ENCODE measurements around the gene CCIN. TPM values are rescaled to one million over a fixed set of nuclear protein-coding genes. Genes with fewer than 3 reads are reported as not detected.

The CCIN gene
- total and polyA plus RNA-seq, 2 of the 4 experiments (the other 2 are of a cell fraction), result 0.80 to 1.1 TPM

DNA sequence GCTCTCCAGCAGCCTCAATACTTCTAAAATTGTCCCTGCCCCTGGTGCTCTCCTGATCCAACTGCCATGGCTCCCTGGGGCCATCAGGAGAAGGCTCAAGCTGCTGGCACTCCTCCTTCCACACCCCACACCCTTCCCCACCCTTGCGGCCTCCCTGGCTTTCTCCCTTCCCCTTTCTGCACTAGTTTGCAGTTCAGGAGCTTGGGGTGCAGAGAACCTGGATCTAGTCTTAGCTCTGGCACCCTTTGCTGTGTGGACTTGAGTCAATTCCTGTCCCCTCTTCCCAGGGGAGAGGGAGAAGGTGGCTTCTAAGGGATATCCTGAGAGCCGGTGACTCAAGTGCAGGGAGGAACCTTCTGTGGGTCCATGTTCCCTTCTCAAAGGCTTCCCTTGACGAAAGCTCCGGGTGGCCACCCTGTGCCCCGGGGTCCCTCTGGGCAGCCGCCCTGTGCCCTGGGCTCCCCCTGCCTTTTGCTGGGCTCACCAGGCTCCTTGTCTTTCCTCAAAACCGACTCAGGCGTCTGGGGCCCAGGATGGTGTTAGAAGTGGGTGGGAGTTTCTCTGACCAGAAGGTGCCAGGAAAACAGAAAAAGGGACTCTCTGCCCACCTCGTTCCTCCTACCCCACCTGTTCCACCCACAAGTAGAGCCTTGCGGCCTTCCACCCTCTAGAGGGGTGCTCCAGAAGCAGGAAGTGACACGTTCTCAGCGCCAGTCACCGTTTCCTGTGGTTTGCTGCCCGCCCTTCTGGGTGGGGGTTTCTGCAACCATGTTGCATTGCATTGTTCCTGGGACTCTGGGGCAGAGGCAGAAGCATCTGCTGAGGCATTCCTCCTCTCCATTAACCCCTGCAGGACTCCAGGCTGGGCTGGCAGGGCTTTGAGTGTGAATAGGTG, 17.6 kb upstream of the CCIN start:
- Histone ChIP-seq H2BK15ac (ENCODE audit: low read depth, low read length) (peak overlapping the region; percentile 23; the same call in 1 of the 3 replicates), H3K27me3 (ENCODE audit: control insufficient read depth, insufficient read depth, low read length) (no peaks in the 10 kb centered on the region), H3K9me3 (ENCODE audit: control insufficient read depth, insufficient read depth, low read length) (peaks cover 2% of the 10 kb centered on the region; the same call in 1 of the 2 replicates), H4K5ac (ENCODE audit: low read depth, low read length) (no peak overlapping the region), H4K91ac (ENCODE audit: insufficient read depth, low read depth, low read length) (no peak overlapping the region; the same call in 1 of the 2 replicates), H2BK20ac (ENCODE audit: low read depth, low read length) (peak overlapping the region; percentile 6; the same call in 1 of the 2 replicates), H2BK5ac (ENCODE audit: low read depth, low read length, poor library complexity, severe bottlenecking) (peak overlapping the region; percentile 27), H2AFZ (replicated peaks; ENCODE audit: low read length, poor library complexity) (peak overlapping the region; percentile 55), H3K14ac (replicated peaks; ENCODE audit: low read depth, low read length) (0 out of 2 replicates have a peak overlapping the region, but pooled peaks have one; percentile 14), H3K4me3 (ENCODE audit: insufficient read depth, low read depth, low read length) (no peak overlapping the region), H3K56ac (ENCODE audit: extremely low read depth, insufficient read depth, low read length) (no peak overlapping the region), H3K4me2 (ENCODE audit: low read depth, low read length) (no peak overlapping the region), H3K36me3 (ENCODE audit: control insufficient read depth, insufficient read depth, low read length) (peaks cover 42% of the 10 kb centered on the region), H2AK9ac (replicated peaks; ENCODE audit: low read depth, low read length, poor library complexity) (peak overlapping the region; percentile 69), H3K27ac (ENCODE audit: insufficient read depth, low read length) (no peak overlapping the region), H4K20me1 (ENCODE audit: insufficient read depth, low read length) (peaks cover 19% of the 10 kb centered on the region), H3K4me1 (ENCODE audit: control insufficient read depth, insufficient read depth, low read length) (peaks cover 30% of the 10 kb centered on the region), H3K4ac (ENCODE audit: low read depth, low read length) (peak overlapping the region; percentile 19), H3K79me1 (ENCODE audit: low read depth in 1 of 2, low read length in 2 of 2) (peaks cover 4 to 48% of the 10 kb centered on the region in 2 experiments; a peak in 3 of 4 replicates), H3K9ac (ENCODE audit: low read depth, low read length) (no peak overlapping the region), H3K9me1 (ENCODE audit: insufficient read depth, low read length) (peaks cover 32% of the 10 kb centered on the region), H2BK120ac (ENCODE audit: low read depth, low read length) (peak overlapping the region; percentile 19; the same call in 1 of the 2 replicates), H3K23ac (ENCODE audit: low read depth, low read length) (peak overlapping the region; percentile 16; the same call in 1 of the 2 replicates), H2AK5ac (ENCODE audit: low read depth, low read length) (peak overlapping the region; percentile 40), H4K8ac (ENCODE audit: low read depth in 2 of 2, low read length in 2 of 2) (peak overlapping the region in 1 of 2 experiments; percentile 26; a peak in 1 of 4 replicates), H3K18ac (ENCODE audit: low read depth, low read length) (no peak overlapping the region)
- 47% methylated on average over 4 of the region's 14 CpGs; no CpG with 5 or more reads in 1 of the 2 experiments for WGBS, 2 experiments (ENCODE audit: extremely low coverage in 2 of 2, insufficient read length in 1 of 2)
- TF ChIP-seq POLR2A (IDR thresholded peaks at IDR 0.05; ENCODE audit: low read depth, low read length), result no peak
- no peak for TF ChIP-seq CTCF (conservative IDR thresholded peaks at IDR 0.05; ENCODE audit: low read depth, low read length)
- TF ChIP-seq ELK1 (IDR thresholded peaks at IDR 0.05; ENCODE audit: borderline replicate concordance, low read depth, low read length), result no peak
- no peak for TF ChIP-seq NFE2L2 (IDR thresholded peaks at IDR 0.05; ENCODE audit: low read depth, low read length)
- no peak for TF ChIP-seq USF2 (IDR thresholded peaks at IDR 0.05; ENCODE audit: low read depth, low read length)
- TF ChIP-seq CEBPB (IDR thresholded peaks at IDR 0.05; ENCODE audit: low read depth, low read length), result no peak; the same call in 1 of the 2 replicates
- no peak for TF ChIP-seq MAZ (IDR thresholded peaks at IDR 0.05; ENCODE audit: borderline replicate concordance, low read depth, low read length)
- no peak for TF ChIP-seq MAFK (IDR thresholded peaks at IDR 0.05; ENCODE audit: low read depth, low read length)
- no peak for TF ChIP-seq RAD21 (IDR thresholded peaks at IDR 0.05; ENCODE audit: low read length)
- no peak for TF ChIP-seq CHD1 (IDR thresholded peaks at IDR 0.05; ENCODE audit: low read depth, low read length)
- no peak for TF ChIP-seq FOS (IDR thresholded peaks at IDR 0.05; ENCODE audit: low read depth, low read length)
- no peak for TF ChIP-seq BHLHE40 (IDR thresholded peaks at IDR 0.05; ENCODE audit: low read depth, low read length)
- TF ChIP-seq MXI1 (IDR thresholded peaks at IDR 0.05; ENCODE audit: borderline replicate concordance, low read depth, low read length), result no peak
- no peak for TF ChIP-seq RFX5 (IDR thresholded peaks at IDR 0.05; ENCODE audit: low read depth, low read length)
- ATAC-seq (ENCODE audit: low read depth) (no peak), DNase-seq (peak; percentile 64)
- in situ Hi-C loops (cut with MboI; ENCODE audit: low sequenced_read_pairs), result no loop called here
- CTCF ChIA-PET, result interaction anchor here (1.0 kb wide), 2 partner anchors 9 to 15 kb away, joined by 3 to 4 read pairs; no protein-coding TSS in a partner anchor
- BruUV-seq (replicated peaks), result no TSS peak
- dilution Hi-C loops (cut with HindIII; ENCODE audit: low sequenced_read_pairs, unreplicated experiment), result no loop called here
- intact Hi-C loops (cut with micrococcal nuclease), result no loop called here
- POLR2A ChIA-PET (ENCODE audit: unreplicated experiment), result no interaction called here
